BLaER1 (cell line): ENCODE data around the gene PDE4A.

Experiments
- H3K27ac ChIP-seq: shearing (Covaris generic); formaldehyde crosslinking; 2 replicates; pipeline ENCODE4 v1.8.1; 2022
- H3K27me3 ChIP-seq: shearing (Covaris generic); formaldehyde crosslinking; 2 replicates; pipeline ENCODE4 v1.8.1; 2022
- H3K36me3 ChIP-seq: shearing (Covaris generic); formaldehyde crosslinking; 2 replicates; pipeline ENCODE4 v1.8.1; 2022
- H3K4me1 ChIP-seq: shearing (Covaris generic); formaldehyde crosslinking; 2 replicates; pipeline ENCODE4 v1.8.1; 2022
- H3K4me2 ChIP-seq: shearing (Covaris generic); formaldehyde crosslinking; 2 replicates; pipeline ENCODE4 v1.8.1; 2022
- H3K4me3 ChIP-seq: shearing (Covaris generic); formaldehyde crosslinking; 2 replicates; pipeline ENCODE4 v1.8.1; 2022
- H3K9ac ChIP-seq: shearing (Covaris generic); formaldehyde crosslinking; 2 replicates; pipeline ENCODE4 v1.8.1; 2022
- H3K9me3 ChIP-seq: shearing (Covaris generic); formaldehyde crosslinking; 2 replicates; pipeline ENCODE4 v1.8.1; 2022
- H4K20me1 ChIP-seq: shearing (Covaris generic); formaldehyde crosslinking; 2 replicates; pipeline ENCODE4 v1.8.1; 2022
- Cebpa-rat ChIP-seq: shearing (Covaris generic); IDR thresholded peaks from 2 replicates; pipeline ENCODE4 v1.8.1; 2022

The PDE4A gene

GRCh38 chr19:10416083-10416379 lies 4.3 kb upstream of the PDE4A start:
- Histone ChIP-seq H3K27me3 (no peaks in the 10 kb centered on the region), H3K9me3 (peaks cover 5% of the 10 kb centered on the region; the same call in 1 of the 2 replicates), H3K4me2 (peak overlapping the region; percentile 97), H3K27ac (peak overlapping the region; percentile 95), H3K36me3 (no peaks in the 10 kb centered on the region), H3K9ac (peak overlapping the region; percentile 81), H4K20me1 (peaks cover 19% of the 10 kb centered on the region), H3K4me1 (peaks cover 71% of the 10 kb centered on the region), H3K4me3 (peak overlapping the region; percentile 95)
- no peak for TF ChIP-seq Cebpa-rat

- Histone ChIP-seq H3K9ac (peak overlapping the region; percentile 81), H3K9me3 (peaks cover 5% of the 10 kb centered on the region; the same call in 1 of the 2 replicates), H3K27me3 (no peaks in the 10 kb centered on the region), H3K4me3 (peak overlapping the region; percentile 95), H3K27ac (peak overlapping the region; percentile 95), H3K4me1 (peaks cover 71% of the 10 kb centered on the region), H3K4me2 (peak overlapping the region; percentile 97), H4K20me1 (peaks cover 25% of the 10 kb centered on the region), H3K36me3 (no peaks in the 10 kb centered on the region)
- TF ChIP-seq Cebpa-rat: no peak
These were observed 3.7 kb upstream of the PDE4A start for GRCh38 chr19:10416380-10417257.

- Histone ChIP-seq H3K9ac (peak overlapping the region; percentile 92), H3K4me1 (peaks cover 71% of the 10 kb centered on the region), H4K20me1 (peaks cover 36% of the 10 kb centered on the region), H3K4me3 (peak overlapping the region; percentile 95), H3K9me3 (peaks cover 5% of the 10 kb centered on the region; the same call in 1 of the 2 replicates), H3K27me3 (no peaks in the 10 kb centered on the region), H3K4me2 (peak overlapping the region; percentile 97), H3K36me3 (no peaks in the 10 kb centered on the region), H3K27ac (peak overlapping the region; percentile 95)
- no peak for TF ChIP-seq Cebpa-rat
These were observed 2.6 kb upstream of the PDE4A start for GRCh38 chr19:10417541-10418234.

GRCh38 chr19:10418235-10418484 lies 2.2 kb upstream of the PDE4A start:
- peaks cover 40% of the 10 kb centered on the region for H4K20me1 ChIP-seq
- TF ChIP-seq Cebpa-rat: no peak
- H3K27ac ChIP-seq: peak overlapping the region; percentile 95
- H3K27me3 ChIP-seq: no peaks in the 10 kb centered on the region
- peaks cover 70% of the 10 kb centered on the region for H3K4me1 ChIP-seq
- H3K9ac ChIP-seq: peak overlapping the region; percentile 92
- H3K36me3 ChIP-seq: no peaks in the 10 kb centered on the region
- H3K9me3 ChIP-seq: peaks cover 5% of the 10 kb centered on the region; the same call in 1 of the 2 replicates
- H3K4me3 ChIP-seq: peak overlapping the region; percentile 95
- peak overlapping the region; percentile 97 for H3K4me2 ChIP-seq

GRCh38 chr19:10418485-10419199 lies 1.7 kb upstream of the PDE4A start:
- TF ChIP-seq Cebpa-rat: no peak
- H3K27ac ChIP-seq: peak overlapping the region; percentile 95
- H3K4me3 ChIP-seq: peak overlapping the region; percentile 95
- H3K4me2 ChIP-seq: peak overlapping the region; percentile 97
- H3K9me3 ChIP-seq: peaks cover 5% of the 10 kb centered on the region; the same call in 1 of the 2 replicates
- peak overlapping the region; percentile 92 for H3K9ac ChIP-seq
- peaks cover 70% of the 10 kb centered on the region for H3K4me1 ChIP-seq
- H3K36me3 ChIP-seq: no peaks in the 10 kb centered on the region
- peaks cover 45% of the 10 kb centered on the region for H4K20me1 ChIP-seq
- no peaks in the 10 kb centered on the region for H3K27me3 ChIP-seq

- no peak for TF ChIP-seq Cebpa-rat
- peak overlapping the region; percentile 95 for H3K4me3 ChIP-seq
- peaks cover 51% of the 10 kb centered on the region for H4K20me1 ChIP-seq
- no peaks in the 10 kb centered on the region for H3K27me3 ChIP-seq
- H3K9me3 ChIP-seq: peaks cover 5% of the 10 kb centered on the region; the same call in 1 of the 2 replicates
- peak overlapping the region; percentile 97 for H3K4me2 ChIP-seq
- H3K9ac ChIP-seq: peak overlapping the region; percentile 92
- no peaks in the 10 kb centered on the region for H3K36me3 ChIP-seq
- H3K4me1 ChIP-seq: peaks cover 70% of the 10 kb centered on the region
- H3K27ac ChIP-seq: peak overlapping the region; percentile 95
These were observed 1.1 kb upstream of the PDE4A start for GRCh38 chr19:10419200-10419645.

GRCh38 chr19:10419646-10420443 lies 493 bp upstream of the PDE4A start:
- H3K4me1 ChIP-seq: peaks cover 70% of the 10 kb centered on the region
- H3K9ac ChIP-seq: peak overlapping the region; percentile 92
- peaks cover 56% of the 10 kb centered on the region for H4K20me1 ChIP-seq
- peak overlapping the region; percentile 95 for H3K27ac ChIP-seq
- peak overlapping the region; percentile 95 for H3K4me3 ChIP-seq
- no peaks in the 10 kb centered on the region for H3K9me3 ChIP-seq
- no peak for TF ChIP-seq Cebpa-rat
- no peaks in the 10 kb centered on the region for H3K27me3 ChIP-seq
- H3K4me2 ChIP-seq: peak overlapping the region; percentile 97
- no peaks in the 10 kb centered on the region for H3K36me3 ChIP-seq

- no peaks in the 10 kb centered on the region for H3K36me3 ChIP-seq
- H3K9me3 ChIP-seq: no peaks in the 10 kb centered on the region
- H3K27ac ChIP-seq: peak overlapping the region; percentile 90
- TF ChIP-seq Cebpa-rat: no peak
- H3K4me2 ChIP-seq: peak overlapping the region; percentile 93
- H3K4me1 ChIP-seq: peaks cover 72% of the 10 kb centered on the region
- no peaks in the 10 kb centered on the region for H3K27me3 ChIP-seq
- peak overlapping the region; percentile 95 for H3K4me3 ChIP-seq
- H4K20me1 ChIP-seq: peaks cover 72% of the 10 kb centered on the region
- peak overlapping the region; percentile 92 for H3K9ac ChIP-seq
These were observed 1.1 kb downstream of the PDE4A start for GRCh38 chr19:10421240-10422045.
